HEK293 (cell line): ENCODE data around the gene SMC1B.

Experiments
- CTCF ChIA-PET: fragments of 350-600 bp; formaldehyde crosslinking; extraction: SDS; loops from one replicate; lab custom pipeline; 2021; ENCODE audit warnings: antibody characterized with exemption; lab: Yijun Ruan, JAX
- POLR2A ChIA-PET: fragments of 300-600 bp; formaldehyde crosslinking; extraction: SDS; loops from one replicate; lab custom pipeline; 2020; ENCODE audit warnings: antibody characterized with exemption, inconsistent platforms; lab: Yijun Ruan, JAX
- H3K27ac ChIP-seq: fragments of 200-500 bp; sonication (Bioruptor generic); 2 replicates; pipeline ENCODE4 v1.5.1; 2014; ENCODE audit warnings: low read depth, low read length, control low read depth, inconsistent platforms; ENCODE audit errors: extremely low read depth
- H3K36me3 ChIP-seq, 2 experiments: fragments of 200-500 bp in 1 of 2; sonication (Bioruptor generic) in 1 of 2; 1 replicate in 1 of 2; 2 replicates in 1 of 2; pipeline ENCODE4 v1.5.1; 2014 to 2017; ENCODE audit warnings: inconsistent platforms in 2 of 2, low read length in 2 of 2; ENCODE audit not compliant: control insufficient read depth in 2 of 2, insufficient read depth in 1 of 2
- H3K4me1 ChIP-seq: fragments of 200-500 bp; sonication (Bioruptor generic); 2 replicates; pipeline ENCODE4 v1.5.1; 2014; ENCODE audit warnings: mild to moderate bottlenecking, low read length, inconsistent platforms; ENCODE audit not compliant: control insufficient read depth, insufficient read depth
- H3K4me3 ChIP-seq: 2 replicates; pipeline ENCODE4 v1.5.1; 2011; ENCODE audit warnings: low read depth, mild to moderate bottlenecking, control low read depth, low read length, moderate library complexity
- H3K9me3 ChIP-seq: fragments of 200-500 bp; sonication (Bioruptor generic); 2 replicates; pipeline ENCODE4 v1.5.1; 2014; ENCODE audit warnings: low read depth, low read length, inconsistent platforms; ENCODE audit not compliant: control insufficient read depth, insufficient read depth
- AEBP2 ChIP-seq: fragments of 450-650 bp; formaldehyde crosslinking; IDR thresholded peaks from 2 replicates; pipeline ENCODE4 v1.5.1; 2016; ENCODE audit warnings: missing biosample characterization, missing genetic modification characterization, borderline replicate concordance
- GLI2 ChIP-seq: fragments of 450-650 bp; formaldehyde crosslinking; IDR thresholded peaks from 2 replicates; pipeline ENCODE4; 2017; ENCODE audit warnings: missing biosample characterization, missing genetic modification characterization, low read depth, borderline replicate concordance
- GLIS1 ChIP-seq: fragments of 450-650 bp; formaldehyde crosslinking; IDR thresholded peaks from 2 replicates; pipeline ENCODE4 v1.5.1; 2016; ENCODE audit warnings: missing biosample characterization, missing genetic modification characterization
- KLF7 ChIP-seq: fragments of 450-650 bp; formaldehyde crosslinking; IDR thresholded peaks from 2 replicates; pipeline ENCODE4 v1.5.1; 2016; ENCODE audit warnings: missing biosample characterization, missing genetic modification characterization, borderline replicate concordance
- OSR2 ChIP-seq: fragments of 450-650 bp; formaldehyde crosslinking; IDR thresholded peaks from 2 replicates; pipeline ENCODE4 v1.5.1; 2016; ENCODE audit warnings: missing biosample characterization, missing genetic modification characterization
- SP2 ChIP-seq: fragments of 450-650 bp; formaldehyde crosslinking; IDR thresholded peaks from 2 replicates; pipeline ENCODE4 v1.5.1; 2016; ENCODE audit warnings: missing biosample characterization, missing genetic modification characterization
- SP3 ChIP-seq: fragments of 450-650 bp; formaldehyde crosslinking; IDR thresholded peaks from 2 replicates; pipeline ENCODE4 v1.5.1; 2016; ENCODE audit warnings: missing biosample characterization, missing genetic modification characterization
- TCF7L2 ChIP-seq: IDR thresholded peaks from 2 replicates; pipeline ENCODE4 v1.6.1; 2011; ENCODE audit warnings: low read depth, mild to moderate bottlenecking, inconsistent platforms, low read length, moderate library complexity, borderline replicate concordance
- ZBTB1 ChIP-seq: fragments of 450-650 bp; formaldehyde crosslinking; IDR thresholded peaks from 2 replicates; pipeline ENCODE4 v1.5.1; 2016; ENCODE audit warnings: missing biosample characterization, missing genetic modification characterization
- ZBTB11 ChIP-seq: fragments of 450-650 bp; formaldehyde crosslinking; conservative IDR thresholded peaks from 2 replicates; pipeline ENCODE4 v1.5.1; 2016; ENCODE audit warnings: low read depth, missing biosample characterization, missing genetic modification characterization
- ZNF140 ChIP-seq: fragments of 450-650 bp; formaldehyde crosslinking; IDR thresholded peaks from 2 replicates; pipeline ENCODE4 v1.5.1; 2016; ENCODE audit warnings: missing biosample characterization, missing genetic modification characterization
- ZNF2 ChIP-seq: fragments of 450-650 bp; formaldehyde crosslinking; IDR thresholded peaks from 2 replicates; pipeline ENCODE4 v1.5.1; 2016; ENCODE audit warnings: missing biosample characterization, missing genetic modification characterization
- ZNF324 ChIP-seq: fragments of 450-650 bp; formaldehyde crosslinking; IDR thresholded peaks from 2 replicates; pipeline ENCODE4 v1.5.1; 2016; ENCODE audit warnings: missing biosample characterization, missing genetic modification characterization
- ZNF350 ChIP-seq: fragments of 450-650 bp; formaldehyde crosslinking; IDR thresholded peaks from 2 replicates; pipeline ENCODE4 v1.5.0; 2017; ENCODE audit warnings: missing biosample characterization, mild to moderate bottlenecking, missing genetic modification characterization
- ZNF354C ChIP-seq: fragments of 450-650 bp; formaldehyde crosslinking; IDR thresholded peaks from 2 replicates; pipeline ENCODE4 v1.5.1; 2016; ENCODE audit warnings: missing biosample characterization, missing genetic modification characterization, low read depth, borderline replicate concordance
- ZNF391 ChIP-seq: fragments of 450-650 bp; formaldehyde crosslinking; IDR thresholded peaks from 2 replicates; pipeline ENCODE4 v1.5.1; 2016; ENCODE audit warnings: low read depth, missing biosample characterization, missing genetic modification characterization, borderline replicate concordance
- ZNF398 ChIP-seq: fragments of 450-650 bp; formaldehyde crosslinking; IDR thresholded peaks from 2 replicates; pipeline ENCODE4 v1.5.1; 2017; ENCODE audit warnings: missing biosample characterization, missing genetic modification characterization
- ZNF423 ChIP-seq: fragments of 450-650 bp; formaldehyde crosslinking; IDR thresholded peaks from 2 replicates; pipeline ENCODE4 v1.5.1; 2016; ENCODE audit warnings: missing biosample characterization, missing genetic modification characterization
- ZNF514 ChIP-seq: fragments of 450-650 bp; formaldehyde crosslinking; IDR thresholded peaks from 2 replicates; pipeline ENCODE4 v1.5.1; 2016; ENCODE audit warnings: missing biosample characterization, missing genetic modification characterization
- ZNF670 ChIP-seq: fragments of 450-650 bp; formaldehyde crosslinking; IDR thresholded peaks from 2 replicates; pipeline ENCODE4 v1.5.1; 2016; ENCODE audit warnings: missing biosample characterization, missing genetic modification characterization, low read depth
- ZNF76 ChIP-seq: fragments of 450-650 bp; formaldehyde crosslinking; IDR thresholded peaks from 2 replicates; pipeline ENCODE4; 2016; ENCODE audit warnings: low read depth, missing biosample characterization, missing genetic modification characterization, borderline replicate concordance
- ZNF776 ChIP-seq: fragments of 450-650 bp; formaldehyde crosslinking; IDR thresholded peaks from 2 replicates; pipeline ENCODE4 v1.5.0; 2017; ENCODE audit warnings: missing biosample characterization, missing genetic modification characterization, borderline replicate concordance
- ZSCAN30 ChIP-seq: fragments of 450-650 bp; IDR thresholded peaks from 2 replicates; pipeline ENCODE4 v1.5.1; 2018; ENCODE audit warnings: missing biosample characterization, mild to moderate bottlenecking, missing genetic modification characterization, moderate library complexity
- TF ChIP-seq, protein P1 (sequence below): fragments of 450-650 bp; formaldehyde crosslinking; IDR thresholded peaks from 2 replicates; pipeline ENCODE4 v1.5.1; 2017; ENCODE audit warnings: missing biosample characterization, mild to moderate bottlenecking, missing genetic modification characterization, moderate library complexity
- TF ChIP-seq, protein P2 (sequence below): IDR thresholded peaks from 2 replicates; pipeline ENCODE4 v1.6.1; 2011; ENCODE audit warnings: mild to moderate bottlenecking, low read depth, low read length, borderline replicate concordance

Gene SMC1B

GRCh38 chr22:45341498-45341897, 71.9 kb downstream of the SMC1B start:
- ChIA-PET POLR2A (no interaction called here), CTCF (interaction anchor here (0.5 to 0.6 kb wide), 2 partner anchors 10 to 27 kb away, joined by 3 read pairs; no protein-coding TSS in a partner anchor)
- no peaks in the 10 kb centered on the region for H3K9me3 ChIP-seq
- no peak overlapping the region for H3K4me3 ChIP-seq
- H3K27ac ChIP-seq, result no peak overlapping the region
- no peaks in the 10 kb centered on the region for H3K4me1 ChIP-seq
- TF ChIP-seq ZNF324 (tag by site-specific recombination) (no peak), ZSCAN30 (tag by site-specific recombination) (no peak), ZNF140 (no peak), KLF7 (tag by site-specific recombination) (no peak), ZNF76 (tag by site-specific recombination) (no peak), OSR2 (no peak)
- TF ChIP-seq, protein P1, sequence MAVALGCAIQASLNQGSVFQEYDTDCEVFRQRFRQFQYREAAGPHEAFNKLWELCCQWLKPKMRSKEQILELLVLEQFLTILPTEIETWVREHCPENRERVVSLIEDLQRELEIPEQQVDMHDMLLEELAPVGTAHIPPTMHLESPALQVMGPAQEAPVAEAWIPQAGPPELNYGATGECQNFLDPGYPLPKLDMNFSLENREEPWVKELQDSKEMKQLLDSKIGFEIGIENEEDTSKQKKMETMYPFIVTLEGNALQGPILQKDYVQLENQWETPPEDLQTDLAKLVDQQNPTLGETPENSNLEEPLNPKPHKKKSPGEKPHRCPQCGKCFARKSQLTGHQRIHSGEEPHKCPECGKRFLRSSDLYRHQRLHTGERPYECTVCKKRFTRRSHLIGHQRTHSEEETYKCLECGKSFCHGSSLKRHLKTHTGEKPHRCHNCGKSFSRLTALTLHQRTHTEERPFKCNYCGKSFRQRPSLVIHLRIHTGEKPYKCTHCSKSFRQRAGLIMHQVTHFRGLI (tag by site-specific recombination), result no peak
- H3K36me3 ChIP-seq, result peaks cover 30 to 65% of the 10 kb centered on the region in 2 experiments

- Histone ChIP-seq H3K4me1 (no peaks in the 10 kb centered on the region), H3K9me3 (no peaks in the 10 kb centered on the region), H3K4me3 (no peak overlapping the region), H3K36me3 (peaks cover 32 to 71% of the 10 kb centered on the region in 2 experiments), H3K27ac (no peak overlapping the region)
- CTCF ChIA-PET, result interaction anchor here (0.6 to 1.1 kb wide), 3 partner anchors 10 to 238 kb away, joined by 3 to 8 read pairs (median 3); no protein-coding TSS in a partner anchor
- POLR2A ChIA-PET, result no interaction called here
- TF ChIP-seq AEBP2 (tag by site-specific recombination), result no peak
- no peak for TF ChIP-seq ZNF776
- TF ChIP-seq ZNF398 (tag by site-specific recombination), result no peak
- no peak for TF ChIP-seq ZNF423 (tag by site-specific recombination)
- no peak for TF ChIP-seq ZNF350 (tag by site-specific recombination)
- no peak for TF ChIP-seq ZNF354C (tag by site-specific recombination)
- no peak for TF ChIP-seq ZNF391 (tag by site-specific recombination)
- no peak for TF ChIP-seq ZNF670 (tag by site-specific recombination)
- no peak for TF ChIP-seq ZBTB11
- TF ChIP-seq SP2 (tag by site-specific recombination), result no peak
- no peak for TF ChIP-seq ZNF514 (tag by site-specific recombination)
- TF ChIP-seq GLI2 (tag by site-specific recombination), result no peak
- TF ChIP-seq SP3 (tag by site-specific recombination), result no peak
- no peak for TF ChIP-seq TCF7L2
- TF ChIP-seq ZNF2, result no peak
- TF ChIP-seq ZBTB1 (tag by site-specific recombination), result no peak
- TF ChIP-seq GLIS1 (tag by site-specific recombination), result no peak
- TF ChIP-seq, protein P2, sequence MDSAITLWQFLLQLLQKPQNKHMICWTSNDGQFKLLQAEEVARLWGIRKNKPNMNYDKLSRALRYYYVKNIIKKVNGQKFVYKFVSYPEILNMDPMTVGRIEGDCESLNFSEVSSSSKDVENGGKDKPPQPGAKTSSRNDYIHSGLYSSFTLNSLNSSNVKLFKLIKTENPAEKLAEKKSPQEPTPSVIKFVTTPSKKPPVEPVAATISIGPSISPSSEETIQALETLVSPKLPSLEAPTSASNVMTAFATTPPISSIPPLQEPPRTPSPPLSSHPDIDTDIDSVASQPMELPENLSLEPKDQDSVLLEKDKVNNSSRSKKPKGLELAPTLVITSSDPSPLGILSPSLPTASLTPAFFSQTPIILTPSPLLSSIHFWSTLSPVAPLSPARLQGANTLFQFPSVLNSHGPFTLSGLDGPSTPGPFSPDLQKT, result no peak
Measured at GRCh38 chr22:45340323-45340722, 73.1 kb downstream of the SMC1B start.
